Vagina (tissue), 2 donors: ENCODE data around the gene CD47.

ENCODE experiments used
- CTCF ChIP-seq, 3 experiments: fragments of 450-650 bp in 2 of 3; fragments of 200-600 bp in 1 of 3; sonication (generic) in 1 of 3; IDR thresholded peaks; one replicate each; pipeline ENCODE4 v1.5.1; 2017 to 2019; ENCODE audit warnings: antibody characterized with exemption in 3 of 3, mild to moderate bottlenecking in 2 of 3, moderate library complexity in 2 of 3
- POLR2A ChIP-seq, 2 donors: fragments of 450-650 bp; IDR thresholded peaks; one replicate each; pipeline ENCODE4 v1.6.1; 2017; ENCODE audit warnings: antibody characterized with exemption in 2 of 2, mild to moderate bottlenecking in 2 of 2, moderate library complexity in 2 of 2

- TF ChIP-seq CTCF (IDR thresholded peaks at IDR 0.05) (no peak), POLR2A (IDR thresholded peaks at IDR 0.05) (no peak)
Observed at GRCh38 chr3:108065096-108065495, 25.7 kb downstream of the CD47 start.
